GM19372 (cell line): ENCODE measurements around the gene CSNK1D.
"Not testable (repeated sequence)": the region's sequence is repeated elsewhere in the genome, so short reads cannot be mapped to it uniquely, and the experiment has no call there.

ENCODE experiments used
- ATAC-seq: cut with Tn5 transposase; IDR thresholded peaks from one replicate; pipeline ENCODE4 v1.9.1; 2021; ENCODE audit warnings: mild to moderate bottlenecking, low read depth, moderate library complexity; ENCODE audit not compliant: unreplicated experiment

The CSNK1D gene

GRCh38 chr17:82276938-82277337 lies 3.4 kb upstream of the CSNK1D start:
- ATAC-seq = no peak

- no peak for ATAC-seq
Observed at GRCh38 chr17:82275326-82275725, 1.8 kb upstream of the CSNK1D start.

- ATAC-seq = no peak
Observed at GRCh38 chr17:82274134-82275020, 877 bp upstream of the CSNK1D start.

- ATAC-seq = no peak
Observed at GRCh38 chr17:82272495-82273326, 789 bp downstream of the CSNK1D start.

- ATAC-seq = no peak
Observed at GRCh38 chr17:82271401-82271800, 2.1 kb downstream of the CSNK1D start.

- ATAC-seq = no peak
Observed at GRCh38 chr17:82270651-82271050, 2.8 kb downstream of the CSNK1D start.

GRCh38 chr17:82269882-82270500 lies 3.5 kb downstream of the CSNK1D start:
- no peak for ATAC-seq

- no peak for ATAC-seq
Observed at GRCh38 chr17:82269138-82269881, 4.2 kb downstream of the CSNK1D start.

- ATAC-seq = no peak
Observed at GRCh38 chr17:82267575-82268379, 5.7 kb downstream of the CSNK1D start.

- ATAC-seq = no peak
Observed at GRCh38 chr17:82266142-82266541, 7.4 kb downstream of the CSNK1D start.

GRCh38 chr17:82263641-82264040 lies 9.9 kb downstream of the CSNK1D start:
- ATAC-seq = no peak

- no peak for ATAC-seq
Observed at GRCh38 chr17:82262344-82262743, 11.2 kb downstream of the CSNK1D start.

- ATAC-seq = not testable (repeated sequence)
Observed at GRCh38 chr17:82259972-82260961, 13.2 kb downstream of the CSNK1D start.

- no peak for ATAC-seq
Observed at GRCh38 chr17:82258555-82258954, 14.9 kb downstream of the CSNK1D start.

- ATAC-seq = no peak
Observed at GRCh38 chr17:82257473-82257872, 16.0 kb downstream of the CSNK1D start.

- no peak for ATAC-seq
Observed at GRCh38 chr17:82256242-82256885, 17.1 kb downstream of the CSNK1D start.

GRCh38 chr17:82255402-82255972 lies 18.0 kb downstream of the CSNK1D start:
- no peak for ATAC-seq

GRCh38 chr17:82254746-82255145 lies 18.8 kb downstream of the CSNK1D start:
- not testable (repeated sequence) for ATAC-seq
